HUES6 (cell line): ENCODE data around the gene FTCD.
"Not testable (repeated sequence)": the region's sequence is repeated elsewhere in the genome, so short reads cannot be mapped to it uniquely, and the experiment has no call there.

Experiments
- H3K27ac ChIP-seq: 2 replicates; pipeline ENCODE4 v1.7.0; 2013; ENCODE audit warnings: low read depth, mild to moderate bottlenecking, low read length, inconsistent platforms
- H3K27me3 ChIP-seq: 2 replicates; pipeline ENCODE4 v1.6.1; 2013; ENCODE audit warnings: low read length; ENCODE audit not compliant: control insufficient read depth, insufficient read depth
- H3K36me3 ChIP-seq: 2 replicates; pipeline ENCODE4 v1.6.1; 2013; ENCODE audit warnings: low read length; ENCODE audit not compliant: control insufficient read depth, insufficient read depth
- H3K4me1 ChIP-seq: 2 replicates; pipeline ENCODE4 v1.6.1; 2013; ENCODE audit warnings: low read length; ENCODE audit not compliant: control insufficient read depth, insufficient read depth
- H3K4me3 ChIP-seq: 2 replicates; pipeline ENCODE4 v1.5.1; 2013; ENCODE audit warnings: low read depth, low read length
- H3K9ac ChIP-seq: one replicate; pipeline ENCODE4 v1.6.1; 2013; ENCODE audit warnings: mild to moderate bottlenecking, low read length
- H3K9me3 ChIP-seq: 2 replicates; pipeline ENCODE4 v1.6.1; 2013; ENCODE audit warnings: low read depth, low read length; ENCODE audit not compliant: control insufficient read depth, insufficient read depth

Gene FTCD, protein sequence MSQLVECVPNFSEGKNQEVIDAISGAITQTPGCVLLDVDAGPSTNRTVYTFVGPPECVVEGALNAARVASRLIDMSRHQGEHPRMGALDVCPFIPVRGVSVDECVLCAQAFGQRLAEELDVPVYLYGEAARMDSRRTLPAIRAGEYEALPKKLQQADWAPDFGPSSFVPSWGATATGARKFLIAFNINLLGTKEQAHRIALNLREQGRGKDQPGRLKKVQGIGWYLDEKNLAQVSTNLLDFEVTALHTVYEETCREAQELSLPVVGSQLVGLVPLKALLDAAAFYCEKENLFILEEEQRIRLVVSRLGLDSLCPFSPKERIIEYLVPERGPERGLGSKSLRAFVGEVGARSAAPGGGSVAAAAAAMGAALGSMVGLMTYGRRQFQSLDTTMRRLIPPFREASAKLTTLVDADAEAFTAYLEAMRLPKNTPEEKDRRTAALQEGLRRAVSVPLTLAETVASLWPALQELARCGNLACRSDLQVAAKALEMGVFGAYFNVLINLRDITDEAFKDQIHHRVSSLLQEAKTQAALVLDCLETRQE

DNA sequence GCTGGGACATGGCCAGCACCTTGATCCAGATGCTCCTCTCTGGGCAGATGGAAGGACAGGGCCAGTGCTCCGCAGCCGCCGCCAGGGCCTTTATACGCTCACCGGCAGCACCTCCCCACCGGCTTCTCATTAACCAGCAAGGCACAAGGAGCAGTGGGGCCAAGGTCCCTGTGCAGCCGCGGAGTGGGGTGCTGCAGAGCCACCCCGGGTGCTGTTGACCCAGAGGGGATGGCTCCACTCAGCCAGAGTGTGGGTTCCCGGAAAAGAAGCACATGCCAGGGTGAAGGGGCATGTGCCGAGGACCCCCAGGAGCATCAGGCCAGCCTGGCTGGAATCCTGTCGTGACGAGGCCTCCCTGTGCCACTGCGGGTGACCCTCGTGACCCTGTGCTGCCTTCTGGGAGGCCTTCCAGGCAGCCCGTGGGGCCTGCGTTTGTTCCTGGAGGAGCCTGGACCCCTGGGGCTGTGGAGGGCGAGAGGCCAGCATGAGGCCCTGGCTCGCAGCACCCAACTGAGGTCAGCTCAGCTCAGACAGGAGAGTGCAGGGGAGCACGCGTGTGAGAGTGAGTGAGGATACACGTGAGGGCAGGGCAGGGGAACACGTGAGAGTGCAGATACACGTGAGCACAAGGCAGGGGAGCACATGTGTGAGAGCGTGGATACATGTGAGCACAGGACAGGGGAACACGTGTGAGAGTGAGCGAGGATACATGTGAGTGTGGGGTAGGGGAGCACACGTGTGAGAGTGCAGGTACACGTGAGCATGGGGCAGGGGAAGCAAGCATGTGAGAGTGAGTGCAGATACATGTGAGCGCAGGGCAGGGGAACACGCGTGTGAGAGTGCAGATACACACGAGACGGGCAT lies at the start of gene FTCD:
TSS of gene FTCD (minus strand) at position 66 of the 864 bp plus-strand sequence. CDS start at position 10, 56 bp downstream.
- Histone ChIP-seq H3K27ac (no peak within 1 kb of the TSS), H3K4me1 (peaks cover 14% of the 10 kb centered on the region), H3K4me3 (no peak within 1 kb of the TSS), H3K9me3 (no peaks in the 10 kb centered on the region), H3K36me3 (peaks cover 8% of the 10 kb centered on the region), H3K9ac (no peak within 1 kb of the TSS), H3K27me3 (no peaks in the 10 kb centered on the region)

DNA sequence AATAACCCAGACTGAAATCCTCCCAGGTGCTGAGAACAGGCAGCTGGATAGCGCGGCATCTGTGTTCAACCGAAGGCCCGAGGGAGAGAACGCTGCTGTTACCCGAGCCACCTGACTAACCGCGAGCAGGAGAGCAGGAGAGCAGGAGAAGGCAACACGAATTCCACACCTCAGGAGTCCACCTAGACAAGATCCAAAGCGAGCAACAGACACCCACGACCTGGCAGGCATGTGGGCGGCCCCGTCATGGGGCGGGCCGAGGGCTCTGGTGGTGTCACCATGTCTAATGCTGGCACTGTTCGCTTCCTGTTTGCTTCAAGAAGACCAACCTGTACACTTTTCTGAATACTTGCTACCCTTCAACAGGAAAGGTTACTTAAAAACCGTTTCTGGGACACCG lies 49.8 kb upstream of the FTCD start:
- H3K4me3 ChIP-seq = no peak overlapping the region
- H3K9me3 ChIP-seq = no peaks in the 10 kb centered on the region
- peaks cover 5% of the 10 kb centered on the region for H3K4me1 ChIP-seq
- H3K27me3 ChIP-seq = no peaks in the 10 kb centered on the region
- H3K36me3 ChIP-seq = peaks cover 84% of the 10 kb centered on the region
- no peak overlapping the region for H3K27ac ChIP-seq
- H3K9ac ChIP-seq = no peak overlapping the region

DNA sequence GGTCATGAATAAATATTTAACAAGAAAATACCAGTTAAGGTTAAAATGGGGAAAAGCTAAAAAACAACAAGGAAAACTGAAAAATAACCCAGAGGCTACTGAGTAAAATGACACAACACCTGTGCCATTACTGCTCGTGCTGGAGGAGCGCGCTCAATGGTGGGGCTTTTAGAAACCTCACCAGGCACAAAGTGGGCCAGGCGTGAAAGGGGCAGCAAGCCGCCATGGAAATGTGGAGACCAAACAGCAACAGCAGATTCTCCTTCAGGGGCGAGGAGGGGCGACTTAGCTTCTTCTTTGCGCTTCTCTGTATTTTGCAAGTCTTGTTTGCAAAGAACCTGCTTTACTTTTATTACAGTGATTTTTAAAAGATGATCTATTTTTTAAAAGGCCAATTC lies 47.8 kb upstream of the FTCD start:
- Histone ChIP-seq H3K4me1 (peaks cover 5% of the 10 kb centered on the region), H3K9ac (no peak overlapping the region), H3K9me3 (no peaks in the 10 kb centered on the region), H3K4me3 (no peak overlapping the region), H3K27ac (peak overlapping the region; percentile 65; the same call in 1 of the 2 replicates), H3K36me3 (peaks cover 81% of the 10 kb centered on the region), H3K27me3 (no peaks in the 10 kb centered on the region)

DNA sequence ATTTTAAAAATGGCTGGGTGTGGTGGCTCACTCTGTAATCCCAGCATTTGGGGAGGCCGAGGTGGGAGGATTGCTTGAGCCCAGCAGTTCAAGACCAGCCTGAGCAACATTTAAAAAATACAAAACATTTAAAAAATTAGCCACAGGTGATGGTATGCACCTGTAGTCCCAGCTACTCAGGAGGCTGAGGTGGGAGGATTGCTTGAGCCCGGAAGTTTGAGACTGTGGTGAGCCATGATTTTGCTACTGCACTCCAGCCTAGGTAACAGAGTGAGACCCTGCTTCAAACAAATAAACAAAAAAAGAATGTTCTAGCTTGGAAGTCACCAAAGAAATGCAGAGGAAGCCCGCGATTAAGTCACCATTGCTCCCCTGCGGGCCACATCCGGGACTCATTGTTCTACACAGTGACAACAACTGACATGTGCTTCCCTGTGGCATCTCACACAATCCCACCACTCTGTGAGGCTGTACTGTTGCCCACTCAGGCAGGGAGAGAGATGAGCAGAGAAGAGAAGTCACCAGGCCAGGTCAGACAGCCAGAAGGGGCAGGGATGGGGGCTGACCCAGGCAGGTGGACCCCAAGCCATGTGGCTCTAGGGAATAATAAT lies 47.3 kb upstream of the FTCD start:
- peak overlapping the region; percentile 65; the same call in 1 of the 2 replicates for H3K27ac ChIP-seq
- H3K9ac ChIP-seq = no peak overlapping the region
- no peak overlapping the region for H3K4me3 ChIP-seq
- H3K27me3 ChIP-seq = no peaks in the 10 kb centered on the region
- no peaks in the 10 kb centered on the region for H3K9me3 ChIP-seq
- H3K4me1 ChIP-seq = peaks cover 5% of the 10 kb centered on the region
- peaks cover 81% of the 10 kb centered on the region for H3K36me3 ChIP-seq

DNA sequence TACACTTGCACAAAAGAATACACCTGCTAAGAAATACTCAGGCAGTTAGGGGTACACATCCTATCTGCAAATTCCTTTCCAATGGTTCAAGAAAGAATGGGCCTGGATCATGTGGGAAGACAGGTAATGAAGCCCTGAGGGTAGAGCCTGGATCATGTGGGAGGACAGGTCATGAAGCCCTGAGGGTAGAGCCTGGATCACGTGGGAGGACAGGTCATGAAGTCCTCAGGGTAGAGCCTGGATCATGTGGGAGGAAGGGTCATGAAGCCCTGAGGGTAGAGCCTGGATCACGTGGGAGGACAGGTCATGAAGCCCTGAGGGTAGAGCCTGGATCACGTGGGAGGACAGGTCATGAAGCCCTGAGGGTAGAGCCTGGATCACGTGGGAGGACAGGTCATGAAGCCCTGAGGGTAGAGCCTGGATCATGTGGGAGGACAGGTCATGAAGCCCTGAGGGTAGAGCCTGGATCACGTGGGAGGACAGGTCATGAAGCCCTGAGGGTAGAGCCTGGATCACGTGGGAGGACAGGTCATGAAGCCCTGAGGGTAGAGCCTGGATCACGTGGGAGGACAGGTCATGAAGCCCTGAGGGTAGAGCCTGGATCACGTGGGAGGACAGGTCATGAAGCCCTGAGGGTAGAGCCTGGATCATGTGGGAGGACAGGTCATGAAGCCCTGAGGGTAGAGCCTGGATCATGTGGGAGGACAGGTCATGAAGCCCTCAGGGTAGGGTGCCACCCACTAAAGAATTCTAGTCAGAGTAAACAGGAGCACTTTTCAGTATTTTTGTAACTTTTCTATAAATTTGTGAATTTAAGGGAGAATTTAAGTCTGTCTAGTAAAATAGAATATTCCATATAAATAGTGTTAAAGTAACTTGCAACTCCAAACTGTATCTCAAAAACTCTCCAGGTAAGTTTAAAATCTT lies 45.8 kb upstream of the FTCD start:
- H3K4me3 ChIP-seq, H3K27me3 ChIP-seq, H3K27ac ChIP-seq, H3K4me1 ChIP-seq, H3K9ac ChIP-seq, H3K9me3 ChIP-seq: not testable (repeated sequence)
- peaks cover 80% of the 10 kb centered on the region for H3K36me3 ChIP-seq

DNA sequence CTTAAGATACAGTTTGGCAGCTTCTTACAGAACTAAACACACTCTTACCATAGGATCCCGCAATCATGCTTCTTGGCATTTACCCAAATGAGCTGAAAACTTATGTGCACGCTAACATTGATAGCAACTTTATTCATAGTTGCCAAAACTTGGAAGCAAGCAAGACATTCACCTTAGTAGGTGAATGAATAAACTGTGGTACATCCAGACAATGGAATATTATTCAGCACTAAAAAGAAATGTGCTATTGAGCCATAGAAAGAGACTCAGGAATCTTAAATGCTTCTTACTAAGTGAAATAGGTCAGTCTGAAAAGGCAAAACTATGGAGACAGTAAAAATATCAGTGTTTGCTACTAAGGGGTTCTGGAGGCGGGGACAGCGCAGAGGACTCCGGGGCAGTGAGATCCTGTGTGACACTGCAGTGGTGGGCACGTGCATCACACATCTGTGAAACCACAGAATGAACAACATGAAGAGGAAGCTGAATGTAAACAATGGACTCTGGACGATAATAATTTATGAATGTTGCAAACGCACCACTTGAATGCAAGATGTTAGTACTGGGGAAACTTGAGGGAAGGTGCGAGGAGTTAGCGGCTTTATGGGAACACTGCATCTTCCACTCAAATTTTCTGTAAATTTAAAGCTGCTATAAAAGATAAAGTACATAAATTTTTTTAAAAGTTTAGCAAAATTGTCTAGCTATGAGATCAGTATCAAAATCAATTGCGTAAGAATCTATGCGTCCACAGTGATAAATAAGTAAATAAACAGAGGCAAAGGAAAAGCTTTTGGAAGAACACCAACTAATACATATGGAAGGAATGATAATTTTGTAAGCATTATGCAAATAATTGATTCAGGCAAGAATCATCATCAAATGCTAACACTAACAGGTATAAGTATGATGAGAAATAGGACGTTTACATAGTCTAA lies 44.3 kb upstream of the FTCD start:
- Histone ChIP-seq H3K27me3 (no peaks in the 10 kb centered on the region), H3K9me3 (no peaks in the 10 kb centered on the region), H3K9ac (no peak overlapping the region), H3K27ac (no peak overlapping the region), H3K4me3 (no peak overlapping the region), H3K36me3 (peaks cover 80% of the 10 kb centered on the region), H3K4me1 (peaks cover 5% of the 10 kb centered on the region)

DNA sequence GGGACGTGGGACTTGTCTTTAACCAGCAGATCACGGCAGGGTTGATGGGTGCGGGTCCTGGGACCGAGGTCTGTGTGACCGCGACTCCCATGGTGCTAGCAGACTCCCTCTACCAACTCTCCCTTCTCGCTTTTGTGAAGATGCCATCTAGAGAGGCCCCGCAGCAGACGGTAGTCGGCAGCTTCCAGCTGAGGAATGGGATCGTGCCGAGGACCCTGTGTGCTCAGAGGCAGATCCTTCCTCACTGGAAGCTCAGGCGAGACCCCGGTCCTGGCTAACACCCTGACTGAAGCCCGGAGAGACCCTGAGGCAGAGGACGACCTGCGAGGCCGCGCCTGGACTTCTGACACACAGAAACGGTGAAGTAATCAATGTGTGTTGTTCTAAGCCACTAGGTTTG lies 41.4 kb upstream of the FTCD start:
- Histone ChIP-seq H3K9me3 (no peaks in the 10 kb centered on the region), H3K27me3 (no peaks in the 10 kb centered on the region), H3K4me3 (no peak overlapping the region), H3K27ac (no peak overlapping the region), H3K9ac (no peak overlapping the region), H3K36me3 (peaks cover 87% of the 10 kb centered on the region), H3K4me1 (no peaks in the 10 kb centered on the region)

DNA sequence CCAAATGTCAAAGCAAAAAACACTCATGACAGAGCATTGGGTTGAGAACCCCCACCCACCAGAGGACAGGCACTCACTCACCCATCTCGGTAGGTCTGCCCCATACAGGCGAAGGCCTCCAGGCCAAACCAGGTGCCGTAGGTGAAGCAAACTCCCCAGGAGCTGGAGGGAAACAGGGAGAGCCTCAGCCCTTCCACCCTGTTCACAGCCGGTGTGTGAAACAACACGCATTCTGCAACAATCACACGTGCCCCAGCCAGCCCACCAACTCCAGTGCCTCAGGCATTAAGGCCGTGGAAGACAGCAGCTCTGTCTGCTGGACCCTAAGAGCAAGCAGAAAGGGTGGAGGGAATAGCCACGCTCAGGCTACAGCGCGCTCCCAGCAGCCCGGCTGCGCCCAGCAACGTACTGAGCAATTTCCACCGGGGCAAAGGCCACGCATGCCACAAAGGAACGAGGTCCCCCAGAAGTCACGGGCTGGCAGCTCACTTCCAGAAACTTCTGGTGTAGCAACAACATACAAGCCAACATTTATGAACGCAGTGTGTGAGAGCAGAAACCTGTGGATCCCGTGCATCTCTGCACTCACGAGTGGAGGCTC lies 40.3 kb upstream of the FTCD start:
- Histone ChIP-seq H3K4me3 (no peak overlapping the region), H3K27me3 (no peaks in the 10 kb centered on the region), H3K9me3 (no peaks in the 10 kb centered on the region), H3K4me1 (no peaks in the 10 kb centered on the region), H3K27ac (no peak overlapping the region), H3K9ac (no peak overlapping the region), H3K36me3 (peaks cover 90% of the 10 kb centered on the region)
